HG03342 (cell line): ENCODE measurements around the gene CASK.

Experiments used
- ATAC-seq: cut with Tn5 transposase; IDR thresholded peaks from one replicate; pipeline ENCODE4 v1.9.1; 2021; ENCODE audit warnings: mild to moderate bottlenecking, moderate library complexity; ENCODE audit not compliant: unreplicated experiment

The CASK gene

DNA sequence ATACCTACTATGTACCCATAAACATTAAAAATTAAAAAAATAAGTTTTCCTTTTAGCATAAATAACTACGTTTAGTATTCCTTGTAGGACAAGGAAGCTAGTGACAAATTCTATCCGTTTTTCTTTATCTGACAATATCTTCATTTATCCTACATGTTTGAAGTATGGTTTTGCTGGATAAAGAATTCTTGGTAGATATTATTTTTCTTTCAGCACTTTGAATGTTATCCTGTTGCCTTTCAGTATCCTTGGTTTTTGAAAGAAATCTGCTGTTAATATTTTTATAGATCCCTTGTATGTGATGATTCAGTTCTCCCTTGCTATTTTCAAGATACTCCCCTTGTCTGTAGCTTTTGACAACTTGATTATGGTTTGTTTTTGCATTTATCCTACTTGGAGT is 76.6 kb downstream of the CASK start:
- no peak for ATAC-seq

- ATAC-seq: no peak
Observed at GRCh38 chrX:41837270-41837944, 85.9 kb downstream of the CASK start.

DNA sequence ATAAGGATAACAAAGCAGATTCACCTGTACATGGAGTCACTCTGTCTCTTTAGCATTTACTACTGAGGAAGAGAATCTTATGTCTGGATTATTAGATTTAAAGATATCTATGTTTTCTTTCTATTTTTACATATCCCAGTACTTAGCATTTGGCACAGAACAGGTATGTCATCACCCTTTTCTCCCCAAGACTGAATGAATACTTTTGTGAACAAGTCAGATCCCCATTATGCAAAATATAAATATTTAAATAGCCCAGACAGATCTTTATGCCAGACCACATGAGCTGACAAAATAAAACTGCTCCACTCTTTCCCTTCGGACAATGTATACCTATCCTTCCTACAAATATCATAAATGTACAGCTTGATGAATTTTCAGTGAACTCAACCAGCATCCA is 94.5 kb downstream of the CASK start:
- no peak for ATAC-seq

DNA sequence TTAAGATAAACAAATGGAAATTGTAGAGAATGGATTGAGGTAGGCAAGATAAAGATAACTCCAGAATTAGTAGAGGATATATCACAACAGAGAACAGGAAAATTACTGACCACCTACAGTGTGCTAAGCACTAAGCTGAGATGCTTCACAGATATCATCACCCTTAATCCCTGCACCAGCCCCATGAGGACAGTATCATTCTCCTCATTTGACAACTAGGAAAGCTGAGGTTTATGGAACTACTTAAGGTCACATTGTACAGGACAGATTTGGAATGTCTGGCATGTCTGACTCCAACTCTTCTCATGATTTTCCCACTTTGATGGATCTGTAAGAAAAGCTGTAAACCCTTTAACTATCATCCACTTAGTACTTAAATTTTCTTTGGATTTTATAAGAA is 95.5 kb downstream of the CASK start:
- ATAC-seq: no peak

GRCh38 chrX:41825796-41826195 is 97.6 kb downstream of the CASK start:
- no peak for ATAC-seq

DNA sequence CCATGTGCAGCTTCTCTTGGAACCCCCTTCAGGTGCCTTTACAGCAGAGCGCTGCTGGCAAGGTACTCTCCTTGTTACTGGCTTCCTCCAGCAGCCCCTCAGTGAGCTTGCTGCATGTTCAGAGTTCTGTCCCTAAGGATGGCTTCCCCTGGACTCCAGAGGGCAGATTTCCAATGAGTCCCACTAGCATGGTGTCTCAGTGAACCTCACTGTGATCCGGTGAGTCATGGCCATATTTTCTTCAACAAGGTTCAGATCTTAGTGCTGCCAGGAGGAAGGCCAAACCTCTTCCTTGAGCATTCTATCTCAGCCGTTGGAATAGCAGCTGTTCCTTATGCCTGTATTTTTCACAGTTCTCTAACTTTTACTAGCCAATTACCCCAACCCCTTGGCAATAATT is 98.8 kb downstream of the CASK start:
- no peak for ATAC-seq

GRCh38 chrX:41823402-41823801 is 100.0 kb downstream of the CASK start:
- no peak for ATAC-seq

GRCh38 chrX:41822892-41823291 is 100.5 kb downstream of the CASK start:
- ATAC-seq: no peak

DNA sequence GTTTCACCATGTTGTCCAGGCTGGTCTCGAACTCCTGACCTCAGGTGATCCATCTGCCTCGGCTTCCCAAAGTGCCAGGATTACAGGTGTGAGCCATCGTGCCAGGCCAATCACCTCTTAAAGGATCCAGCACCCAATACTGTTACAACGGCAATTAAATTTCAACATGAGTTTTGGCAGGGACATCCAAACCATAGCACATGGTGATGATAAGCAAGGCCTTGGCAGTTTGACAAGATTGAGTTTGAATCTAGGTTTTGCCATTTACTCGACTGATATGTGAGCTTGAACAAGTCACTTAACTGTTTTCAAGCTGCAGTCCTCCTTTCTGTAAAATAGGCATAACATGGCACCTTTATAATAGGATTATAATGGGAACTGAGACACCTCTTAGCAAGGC is 115.3 kb downstream of the CASK start:
- ATAC-seq: no peak

DNA sequence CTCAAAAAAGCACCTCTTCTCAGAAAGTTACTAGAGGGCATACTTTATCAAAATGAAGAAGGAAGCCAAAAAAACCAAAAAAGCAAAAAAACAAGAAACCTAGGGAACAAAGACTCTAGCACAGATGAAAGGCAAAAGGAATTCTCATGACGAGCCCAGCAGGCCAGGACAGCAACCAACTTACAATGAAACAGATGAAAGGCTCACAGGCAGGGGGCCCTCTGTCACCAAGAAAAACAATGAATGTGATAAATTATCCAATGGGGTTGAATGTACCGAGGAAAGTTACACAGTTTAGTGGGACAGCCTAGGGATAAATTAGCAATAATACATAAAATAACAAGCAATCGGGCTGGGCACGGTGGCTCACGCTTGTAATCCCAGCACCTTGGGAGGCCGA is 120.4 kb downstream of the CASK start:
- ATAC-seq: no peak

DNA sequence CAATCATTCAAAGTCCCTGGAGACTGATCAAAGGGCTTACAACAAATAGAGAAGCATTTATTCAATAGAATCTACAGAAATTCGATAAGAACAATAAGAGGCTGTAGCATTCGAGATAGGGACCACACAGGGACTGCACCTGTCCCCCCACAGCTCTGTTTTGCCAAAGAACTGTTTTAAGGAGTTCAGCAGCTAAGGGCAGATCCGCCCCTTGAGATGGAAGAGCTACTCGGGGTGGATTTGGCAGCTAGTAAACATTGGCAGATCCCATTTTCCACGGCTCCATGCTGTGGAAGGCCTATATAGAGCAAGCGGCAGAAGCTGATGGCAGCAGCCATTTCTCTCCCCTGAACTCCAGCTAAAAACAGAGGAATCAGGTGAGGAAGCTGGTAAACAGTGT is 123.7 kb downstream of the CASK start:
- ATAC-seq: no peak

- ATAC-seq: peak; percentile 41
Observed at GRCh38 chrX:41796577-41796976, 126.8 kb downstream of the CASK start.

GRCh38 chrX:41796046-41796445 is 127.3 kb downstream of the CASK start:
- ATAC-seq: no peak

- no peak for ATAC-seq
Observed at GRCh38 chrX:41789374-41789773, 134.0 kb downstream of the CASK start.

DNA sequence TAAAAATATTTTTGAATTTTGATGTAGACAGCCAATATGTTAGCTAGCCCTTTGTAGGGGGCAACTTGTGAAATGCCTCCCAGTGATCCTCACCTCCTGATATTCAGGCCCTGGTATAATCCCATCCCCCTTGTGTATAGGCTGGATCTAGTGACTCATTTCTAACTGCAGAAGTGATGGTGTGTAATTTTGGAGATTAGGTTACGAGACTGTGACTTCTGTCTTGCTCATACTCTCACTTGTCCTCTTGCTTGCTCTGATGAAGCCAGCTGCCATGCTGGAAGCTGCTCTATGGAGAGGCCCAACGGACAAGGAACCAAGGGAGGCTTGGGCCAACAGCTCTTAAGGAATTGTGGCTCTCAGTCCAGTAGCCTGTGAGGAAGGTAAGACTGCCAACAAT is 137.7 kb downstream of the CASK start:
- no peak for ATAC-seq

DNA sequence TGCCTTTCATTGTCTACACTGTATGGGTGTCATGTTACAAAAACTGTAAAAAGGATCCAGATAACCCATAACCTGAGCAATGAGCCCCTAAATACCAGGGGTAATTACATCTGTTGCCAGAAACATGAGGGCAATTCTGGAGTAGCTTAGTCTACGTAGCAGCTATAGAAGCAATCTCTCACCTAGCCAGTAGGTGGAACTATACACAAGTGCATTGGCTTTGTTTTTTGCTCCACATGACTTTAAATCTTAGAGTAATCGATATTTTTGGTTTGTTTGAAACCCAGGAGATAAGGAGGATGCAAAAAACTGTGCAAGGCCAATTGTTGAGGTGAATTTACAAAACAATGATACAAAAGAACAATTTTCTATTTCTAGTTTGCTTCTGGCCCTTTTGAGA is 141.9 kb downstream of the CASK start:
- ATAC-seq: peak; percentile 66

DNA sequence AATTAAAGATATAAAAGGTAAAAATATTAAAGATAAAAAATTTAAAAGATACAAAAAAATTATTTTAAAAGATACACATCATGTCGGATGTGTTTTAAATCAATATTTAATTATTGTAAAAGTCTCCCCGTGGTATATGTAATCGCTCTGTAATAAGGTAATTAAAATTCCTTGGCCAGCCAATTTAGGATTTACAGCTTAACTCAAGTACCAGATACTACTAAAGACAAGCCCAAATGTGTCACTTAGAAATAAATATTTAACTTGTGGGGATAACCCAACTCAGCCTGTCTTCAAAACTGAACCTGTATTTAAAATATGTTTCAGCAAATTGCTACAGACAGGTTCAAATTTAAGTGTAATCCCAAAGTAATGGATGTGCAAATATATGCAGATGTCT is 143.4 kb downstream of the CASK start:
- no peak for ATAC-seq

DNA sequence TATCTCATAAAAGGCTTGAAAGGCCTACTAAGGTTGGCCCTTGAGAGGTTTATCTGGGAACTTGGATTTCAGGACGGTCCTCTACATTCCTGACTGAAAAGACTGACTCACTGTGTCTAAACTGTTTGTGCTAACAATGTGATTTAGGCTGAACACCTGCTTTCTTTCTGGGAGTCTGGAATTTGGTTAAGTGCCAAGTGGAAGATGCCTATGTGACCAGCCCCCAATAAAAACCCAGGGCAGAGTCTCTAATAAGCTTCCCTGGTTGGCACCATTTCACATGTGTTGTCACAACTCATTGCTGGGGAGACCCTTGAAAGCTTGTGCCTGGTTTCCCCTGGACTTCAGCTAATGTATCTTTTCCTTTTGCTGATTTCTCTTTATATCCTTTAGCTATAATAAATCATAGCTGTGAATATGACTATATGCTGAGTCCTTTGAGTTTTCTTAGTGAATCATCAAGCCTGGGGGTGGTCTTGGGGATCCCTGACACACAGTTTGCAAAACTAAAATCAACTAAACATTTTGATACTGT is 144.3 kb downstream of the CASK start:
- ATAC-seq: no peak

GRCh38 chrX:41761702-41762101 is 161.7 kb downstream of the CASK start:
- ATAC-seq: no peak

- no peak for ATAC-seq
Observed at GRCh38 chrX:41761169-41761568, 162.2 kb downstream of the CASK start.

DNA sequence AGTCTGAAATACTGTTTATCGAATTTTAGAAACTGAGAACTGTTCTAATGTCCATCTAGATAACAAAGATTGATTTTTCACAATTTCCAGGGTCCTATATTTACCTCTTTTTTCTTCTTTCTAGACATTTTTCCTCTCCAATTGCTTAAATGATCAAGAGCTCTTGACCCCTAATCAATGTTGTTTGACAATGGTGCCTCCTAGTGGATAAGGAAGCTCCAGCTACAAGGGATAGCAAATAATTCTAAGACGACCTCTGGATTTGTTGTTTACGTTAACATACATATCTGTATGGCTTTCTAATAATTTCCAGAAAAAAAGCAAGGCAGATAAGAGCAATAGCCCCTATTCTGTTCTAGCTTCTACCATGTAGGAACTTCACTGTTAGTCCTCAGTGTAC is 163.5 kb downstream of the CASK start:
- no peak for ATAC-seq

DNA sequence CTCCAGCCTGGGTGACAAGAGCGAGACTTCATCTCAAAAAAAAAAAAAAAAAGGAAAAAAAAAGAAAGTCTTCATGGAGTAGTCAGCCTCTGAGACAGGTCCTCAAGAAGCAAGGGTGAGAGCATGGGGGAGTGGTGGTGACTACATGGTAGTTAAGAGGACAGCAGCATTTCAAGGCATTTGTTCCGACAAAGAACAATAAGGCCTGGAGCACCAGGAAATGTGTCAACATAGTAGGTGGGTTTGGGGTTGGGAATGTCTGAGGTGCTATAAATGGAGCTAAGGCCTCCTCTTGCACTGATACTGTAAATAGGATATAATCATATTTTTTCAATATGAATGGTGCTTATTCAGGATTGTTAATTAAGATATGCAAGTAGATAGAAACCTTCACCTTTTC is 165.0 kb downstream of the CASK start:
- ATAC-seq: no peak

- ATAC-seq: no peak
Observed at GRCh38 chrX:41750716-41751115, 172.6 kb downstream of the CASK start.
